Activated effector memory CD4-positive, alpha-beta T cell treated with anti-CD3 and anti-CD28 coated beads, Interleukin-2, amount 50 U/mL, for 16 hours (primary cell): ENCODE measurements around the gene CTSC.

Source experiments
- DNase-seq: peaks from one replicate; pipeline ENCODE4 v3.0.0-alpha.2; 2020

The CTSC gene

GRCh38 chr11:88315015-88315414 lies 22.5 kb downstream of the CTSC start:
- DNase-seq = no peak

- no peak for DNase-seq
These were observed 24.1 kb downstream of the CTSC start for GRCh38 chr11:88313441-88313840.

- no peak for DNase-seq
These were observed 24.9 kb downstream of the CTSC start for GRCh38 chr11:88312628-88313027.

GRCh38 chr11:88310246-88310645 lies 27.3 kb downstream of the CTSC start:
- DNase-seq = no peak

- DNase-seq = no peak
These were observed 29.0 kb downstream of the CTSC start for GRCh38 chr11:88308576-88308975.

GRCh38 chr11:88307749-88308425 lies 29.6 kb downstream of the CTSC start:
- no peak for DNase-seq

GRCh38 chr11:88306785-88307184 lies 30.8 kb downstream of the CTSC start:
- no peak for DNase-seq

GRCh38 chr11:88305430-88305829 lies 32.1 kb downstream of the CTSC start:
- no peak for DNase-seq

- no peak for DNase-seq
These were observed 33.2 kb downstream of the CTSC start for GRCh38 chr11:88304352-88304751.

- no peak for DNase-seq
These were observed 34.5 kb downstream of the CTSC start for GRCh38 chr11:88303037-88303436.

- DNase-seq = no peak
These were observed 35.9 kb downstream of the CTSC start for GRCh38 chr11:88301488-88302140.

GRCh38 chr11:88300888-88301487 lies 36.5 kb downstream of the CTSC start:
- no peak for DNase-seq

- DNase-seq = no peak
These were observed 39.7 kb downstream of the CTSC start for GRCh38 chr11:88297863-88298262.

GRCh38 chr11:88297421-88297820 lies 40.1 kb downstream of the CTSC start:
- no peak for DNase-seq

GRCh38 chr11:88295028-88295427 lies 42.5 kb downstream of the CTSC start:
- DNase-seq = no peak

GRCh38 chr11:88293931-88294330 lies 43.6 kb downstream of the CTSC start:
- DNase-seq = no peak

GRCh38 chr11:88292171-88292843 lies 45.2 kb downstream of the CTSC start:
- no peak for DNase-seq

- no peak for DNase-seq
These were observed 49.0 kb downstream of the CTSC start for GRCh38 chr11:88288560-88288959.

- no peak for DNase-seq
These were observed 53.0 kb downstream of the CTSC start for GRCh38 chr11:88284336-88285050.

- DNase-seq = no peak
These were observed 54.6 kb downstream of the CTSC start for GRCh38 chr11:88282747-88283515.

GRCh38 chr11:88281317-88281712 lies 56.2 kb downstream of the CTSC start:
- DNase-seq = no peak

- DNase-seq = no peak
These were observed 56.7 kb downstream of the CTSC start for GRCh38 chr11:88280673-88281316.
